Neural cell (in vitro differentiated cells): Measurements from ENCODE around the gene SH3BGRL. TPM values are rescaled to one million over a fixed set of nuclear protein-coding genes. Genes with fewer than 3 reads are reported as not detected.

ENCODE experiments used
- H2AFZ ChIP-seq: fragments of 200-600, 300-800 bp; sonication (generic), shearing (Covaris generic); 2 replicates; pipeline ENCODE4 v1.6.0; 2014; ENCODE audit warnings: low read depth, mild to moderate bottlenecking, antibody characterized with exemption, low read length, moderate library complexity
- H3F3A ChIP-seq: fragments of 200-600 bp; shearing (Covaris generic); 2 replicates; pipeline ENCODE4 v1.6.1; 2016; ENCODE audit warnings: mild to moderate bottlenecking, moderate library complexity, mixed read lengths, antibody characterized with exemption, low read length; ENCODE audit not compliant: insufficient read depth, poor library complexity, severe bottlenecking
- H3K27ac ChIP-seq: fragments of 200-600, 300-800 bp; sonication (generic), shearing (Covaris generic); 2 replicates; pipeline ENCODE4 v1.5.1; 2014; ENCODE audit warnings: mild to moderate bottlenecking, low read length, moderate library complexity
- H3K27me3 ChIP-seq: fragments of 300-800, 200-600 bp; sonication (generic), shearing (Covaris generic); 2 replicates; pipeline ENCODE4 v1.6.0; 2014; ENCODE audit warnings: mild to moderate bottlenecking, low read depth, low read length, moderate library complexity; ENCODE audit not compliant: insufficient read depth
- H3K36me3 ChIP-seq: fragments of 300-800, 200-600 bp; sonication (generic), shearing (Covaris generic); 2 replicates; pipeline ENCODE4 v1.5.1; 2014; ENCODE audit warnings: mild to moderate bottlenecking, antibody characterized with exemption, low read length, moderate library complexity; ENCODE audit not compliant: insufficient read depth
- H3K4me2 ChIP-seq: fragments of 300-800, 200-600 bp; sonication (generic), shearing (Covaris generic); 2 replicates; pipeline ENCODE4 v1.6.0; 2014; ENCODE audit warnings: mild to moderate bottlenecking, low read length
- H3K4me3 ChIP-seq: fragments of 300-800, 200-600 bp; sonication (generic), shearing (Covaris generic); 2 replicates; pipeline ENCODE4 v1.5.1; 2014; ENCODE audit warnings: mild to moderate bottlenecking, low read length, moderate library complexity
- H3K79me2 ChIP-seq: fragments of 200-600 bp; shearing (Covaris generic); replicated peaks from 2 replicates; pipeline ENCODE4 v1.6.0; 2014; ENCODE audit warnings: mild to moderate bottlenecking, low read length, moderate library complexity; ENCODE audit not compliant: insufficient read depth
- H3K9ac ChIP-seq: fragments of 300-800, 200-600 bp; sonication (generic), shearing (Covaris generic); 2 replicates; pipeline ENCODE4 v1.6.1; 2016; ENCODE audit warnings: mild to moderate bottlenecking, low read length, mixed read lengths
- H3K9me2 ChIP-seq: fragments of 200-600 bp; shearing (Covaris generic); 2 replicates; pipeline ENCODE4 v1.6.1; 2016; ENCODE audit warnings: mild to moderate bottlenecking, low read length, mixed read lengths; ENCODE audit not compliant: insufficient read depth
- H3K9me3 ChIP-seq: fragments of 200-600, 300-800 bp; sonication (generic), shearing (Covaris generic); 2 replicates; pipeline ENCODE4 v1.6.1; 2016; ENCODE audit warnings: mild to moderate bottlenecking, mixed run types, low read length, moderate library complexity, mixed read lengths
- H4K20me1 ChIP-seq: fragments of 200-600 bp; shearing (Covaris generic); 2 replicates; pipeline ENCODE4 v1.6.1; 2016; ENCODE audit warnings: mild to moderate bottlenecking, mixed run types; ENCODE audit not compliant: insufficient read depth
- CTCF ChIP-seq: fragments of 450-650 bp; IDR thresholded peaks from 2 replicates; pipeline ENCODE4 v1.5.1; 2014; ENCODE audit warnings: antibody characterized with exemption, mild to moderate bottlenecking, moderate library complexity; ENCODE audit not compliant: poor library complexity, severe bottlenecking
- EP300 ChIP-seq: fragments of 450-650 bp; conservative IDR thresholded peaks from 2 replicates; pipeline ENCODE4 v1.6.1; 2014; ENCODE audit warnings: antibody characterized with exemption, mild to moderate bottlenecking, moderate library complexity; ENCODE audit not compliant: poor library complexity, severe bottlenecking
- EZH2 ChIP-seq: fragments of 200-600, 300-800 bp; shearing (Covaris generic), sonication (generic); IDR thresholded peaks from 2 replicates; pipeline ENCODE4 v1.6.1; 2014; ENCODE audit warnings: antibody characterized with exemption, low read length, borderline replicate concordance, mild to moderate bottlenecking; ENCODE audit not compliant: insufficient read depth, poor library complexity, severe bottlenecking
- MXI1 ChIP-seq: fragments of 450-650 bp; conservative IDR thresholded peaks from 2 replicates; pipeline ENCODE4 v1.6.1; 2014; ENCODE audit warnings: antibody characterized with exemption, mild to moderate bottlenecking; ENCODE audit not compliant: poor library complexity, severe bottlenecking
- POLR2AphosphoS5 ChIP-seq: IDR thresholded peaks from 2 replicates; pipeline ENCODE4 v1.6.1; 2012
- RAD21 ChIP-seq: fragments of 450-650 bp; conservative IDR thresholded peaks from 2 replicates; pipeline ENCODE4 v1.6.1; 2014; ENCODE audit warnings: antibody characterized with exemption, mild to moderate bottlenecking, moderate library complexity
- REST ChIP-seq: IDR thresholded peaks from 2 replicates; pipeline ENCODE4 v1.6.1; 2012; ENCODE audit warnings: borderline replicate concordance
- SMC3 ChIP-seq: fragments of 450-650 bp; conservative IDR thresholded peaks from 2 replicates; pipeline ENCODE4 v1.6.1; 2014; ENCODE audit warnings: antibody characterized with exemption, mild to moderate bottlenecking, moderate library complexity; ENCODE audit not compliant: poor library complexity
- TAF1 ChIP-seq: IDR thresholded peaks from 2 replicates; pipeline ENCODE4 v1.6.1; 2012; ENCODE audit warnings: low read depth
- polyA plus RNA-seq: library from polyadenylated mRNA; depleted of rRNA; stranded (reverse); fragments of >200 nt; gene quantifications from 2 replicates; pipeline ENCODE4 v1.2.3, GENCODE V29; 2014

The SH3BGRL gene
- polyA plus RNA-seq, 1 donor from 2014 or later, result 120 TPM

GRCh38 chrX:81286075-81286474, 84.2 kb downstream of the SH3BGRL start:
- Histone ChIP-seq H2AFZ (no peak overlapping the region), H3K36me3 (no peaks in the 10 kb centered on the region), H3K4me3 (no peak overlapping the region), H3K27ac (no peak overlapping the region), H3K9me2 (no peaks in the 10 kb centered on the region), H3K9me3 (no peaks in the 10 kb centered on the region), H3K27me3 (no peaks in the 10 kb centered on the region), H4K20me1 (no peaks in the 10 kb centered on the region), H3F3A (no peaks in the 10 kb centered on the region), H3K79me2 (no peaks in the 10 kb centered on the region), H3K9ac (no peak overlapping the region), H3K4me2 (no peak overlapping the region)
- TF ChIP-seq RAD21 (no peak), REST (no peak), POLR2AphosphoS5 (no peak), CTCF (no peak), EZH2 (no peak), SMC3 (no peak), TAF1 (no peak), EP300 (no peak), MXI1 (no peak)

GRCh38 chrX:81286608-81287007, 84.7 kb downstream of the SH3BGRL start:
- TF ChIP-seq POLR2AphosphoS5 (no peak), CTCF (no peak), EZH2 (no peak), MXI1 (no peak), RAD21 (no peak)
- Histone ChIP-seq H3K4me3 (no peak overlapping the region), H3K27ac (no peak overlapping the region), H3K36me3 (no peaks in the 10 kb centered on the region), H3K9ac (no peak overlapping the region), H3K27me3 (no peaks in the 10 kb centered on the region), H2AFZ (no peak overlapping the region), H3F3A (no peaks in the 10 kb centered on the region), H3K9me2 (no peaks in the 10 kb centered on the region), H3K4me2 (no peak overlapping the region), H3K9me3 (no peaks in the 10 kb centered on the region), H4K20me1 (no peaks in the 10 kb centered on the region), H3K79me2 (no peaks in the 10 kb centered on the region)
